ENCODE data around the gene KLF2.

The KLF2 gene

DNA sequence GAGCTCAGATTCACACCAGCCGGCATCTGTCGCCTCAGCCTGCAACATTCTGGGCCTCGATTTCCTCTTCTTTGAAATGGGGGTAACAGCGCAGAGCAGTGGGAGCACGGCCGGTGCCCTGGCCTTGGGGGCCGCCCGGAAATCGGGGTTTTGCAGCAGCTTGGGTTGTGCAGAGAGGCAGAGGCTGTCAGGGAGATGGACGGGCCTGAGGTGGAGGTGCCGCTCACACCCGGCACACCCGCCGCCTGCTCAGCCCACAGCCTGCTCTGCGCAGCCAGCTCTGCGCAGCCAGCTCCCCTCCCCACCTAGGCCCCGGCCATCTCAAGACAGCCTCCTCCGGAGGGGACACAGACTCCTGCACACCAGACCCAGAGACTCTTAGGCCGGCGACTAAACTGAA is 10.6 kb downstream of the KLF2 start:
- DNase-seq (ENCODE audit: low read depth, low spot score): no peak
- H3K4me3 ChIP-seq (ENCODE audit: low read depth, low read length): no peak overlapping the region
- TF ChIP-seq, protein P1, sequence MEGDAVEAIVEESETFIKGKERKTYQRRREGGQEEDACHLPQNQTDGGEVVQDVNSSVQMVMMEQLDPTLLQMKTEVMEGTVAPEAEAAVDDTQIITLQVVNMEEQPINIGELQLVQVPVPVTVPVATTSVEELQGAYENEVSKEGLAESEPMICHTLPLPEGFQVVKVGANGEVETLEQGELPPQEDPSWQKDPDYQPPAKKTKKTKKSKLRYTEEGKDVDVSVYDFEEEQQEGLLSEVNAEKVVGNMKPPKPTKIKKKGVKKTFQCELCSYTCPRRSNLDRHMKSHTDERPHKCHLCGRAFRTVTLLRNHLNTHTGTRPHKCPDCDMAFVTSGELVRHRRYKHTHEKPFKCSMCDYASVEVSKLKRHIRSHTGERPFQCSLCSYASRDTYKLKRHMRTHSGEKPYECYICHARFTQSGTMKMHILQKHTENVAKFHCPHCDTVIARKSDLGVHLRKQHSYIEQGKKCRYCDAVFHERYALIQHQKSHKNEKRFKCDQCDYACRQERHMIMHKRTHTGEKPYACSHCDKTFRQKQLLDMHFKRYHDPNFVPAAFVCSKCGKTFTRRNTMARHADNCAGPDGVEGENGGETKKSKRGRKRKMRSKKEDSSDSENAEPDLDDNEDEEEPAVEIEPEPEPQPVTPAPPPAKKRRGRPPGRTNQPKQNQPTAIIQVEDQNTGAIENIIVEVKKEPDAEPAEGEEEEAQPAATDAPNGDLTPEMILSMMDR (IDR thresholded peaks at IDR 0.05; ENCODE audit: low read depth, low read length): no peak
- in situ Hi-C loops (cut with HindIII; ENCODE audit: low sequenced_read_pairs): no loop called here

DNA sequence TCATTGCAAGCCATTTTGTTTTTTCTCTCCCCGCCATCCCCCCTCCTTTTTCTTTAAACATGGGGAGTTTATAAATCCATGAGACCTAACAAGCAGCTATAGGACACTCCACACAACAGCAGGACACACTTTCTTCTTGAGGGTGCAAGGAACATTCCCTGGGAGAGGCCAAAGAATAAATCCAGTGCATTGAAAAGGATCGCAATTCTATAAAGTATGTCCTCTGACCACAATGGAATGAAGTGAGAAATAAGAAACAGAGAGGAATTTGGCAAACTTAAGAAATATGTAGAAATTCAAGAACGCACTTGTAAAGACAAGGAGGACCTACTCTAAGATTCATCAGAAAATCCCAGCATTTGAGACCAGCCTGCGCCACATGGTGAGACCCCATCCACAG is 11.9 kb downstream of the KLF2 start:
- DNase-seq (ENCODE audit: low read depth, low spot score): peak; percentile 59
- no peak overlapping the region for H3K4me3 ChIP-seq (ENCODE audit: low read depth, low read length)
- in situ Hi-C loops (cut with HindIII; ENCODE audit: low sequenced_read_pairs): no loop called here
- TF ChIP-seq, protein P1 (IDR thresholded peaks at IDR 0.05; ENCODE audit: low read depth, low read length): no peak

DNA sequence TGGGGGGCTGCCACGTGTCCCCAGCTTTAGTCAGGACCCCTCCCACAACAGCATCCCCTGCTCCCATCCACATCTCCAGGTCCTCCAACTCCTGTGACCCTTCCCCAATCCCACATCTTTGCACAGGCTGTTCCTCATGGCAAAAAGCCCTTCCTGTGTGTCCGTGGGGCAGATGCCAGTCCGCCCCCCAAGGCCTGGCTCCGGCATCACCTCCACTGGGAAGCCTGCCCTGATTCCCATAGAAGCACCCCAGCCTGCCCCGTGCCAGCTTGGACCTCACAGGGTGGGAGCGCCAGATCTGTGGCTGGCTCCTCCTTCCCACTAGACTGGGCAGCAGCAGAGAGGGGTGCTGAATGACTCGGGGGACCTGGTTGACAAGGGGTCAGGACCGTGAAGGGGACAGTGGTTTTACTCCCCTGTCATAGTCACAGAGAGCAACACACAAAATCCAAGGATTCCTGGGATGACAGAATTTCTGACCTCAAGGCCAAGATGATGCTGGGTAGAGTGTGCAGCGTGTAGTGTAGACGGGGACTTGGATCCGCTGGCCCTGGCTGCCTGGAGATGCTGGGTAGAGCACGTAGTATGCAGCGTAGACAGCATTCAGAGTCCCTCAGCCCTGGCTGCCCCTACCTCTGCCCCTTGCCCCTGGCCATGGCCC is 13.3 kb downstream of the KLF2 start:
- TF ChIP-seq, protein P1 (IDR thresholded peaks at IDR 0.05; ENCODE audit: low read depth, low read length): no peak
- DNase-seq (ENCODE audit: low read depth, low spot score): no peak
- no peak overlapping the region for H3K4me3 ChIP-seq (ENCODE audit: low read depth, low read length)
- in situ Hi-C loops (cut with HindIII; ENCODE audit: low sequenced_read_pairs): no loop called here

DNA sequence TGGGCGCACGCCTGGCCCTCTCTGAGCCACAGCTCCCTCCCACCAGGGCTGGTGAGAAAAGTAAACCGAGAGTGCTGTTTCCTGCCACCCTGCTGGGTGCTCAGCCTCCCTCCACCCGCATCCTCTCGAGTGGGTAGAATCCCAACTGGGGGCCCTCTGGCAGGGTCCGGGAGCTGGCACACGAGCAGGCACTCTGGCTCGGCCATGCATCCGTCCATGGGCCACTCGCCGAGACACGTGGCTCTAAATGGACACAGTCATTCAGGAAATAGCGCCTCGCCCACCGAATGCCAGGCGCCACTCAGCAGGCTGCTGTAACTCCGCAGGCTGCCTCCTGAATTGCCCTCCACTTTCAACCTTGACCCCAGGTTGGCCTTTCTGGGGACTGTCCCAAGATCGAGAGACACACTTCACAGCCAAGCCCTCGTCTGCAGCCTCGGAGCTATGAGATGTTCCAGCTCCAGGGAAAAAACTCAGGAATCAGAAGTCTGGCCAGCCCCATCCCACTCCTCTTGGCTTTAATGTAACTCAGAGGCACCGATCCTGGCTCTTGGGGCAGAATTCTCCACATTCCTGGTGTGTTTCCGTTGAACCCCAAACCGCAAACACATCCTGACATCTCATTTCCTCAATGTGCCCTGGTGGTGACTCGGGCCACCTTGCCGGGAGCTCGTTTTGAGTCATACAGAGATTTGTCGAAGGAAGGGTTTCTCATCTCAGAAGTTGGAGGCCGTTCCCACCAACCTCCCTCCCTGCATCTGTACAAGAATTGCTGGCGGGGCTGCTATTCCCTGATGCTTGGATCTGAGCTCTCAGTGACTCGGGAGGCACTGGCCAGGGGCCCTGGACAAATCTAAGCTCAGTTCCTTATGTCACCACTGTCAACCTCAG is 14.1 kb downstream of the KLF2 start:
- TF ChIP-seq, protein P1 (IDR thresholded peaks at IDR 0.05; ENCODE audit: low read depth, low read length): no peak
- in situ Hi-C loops (cut with HindIII; ENCODE audit: low sequenced_read_pairs): no loop called here
- no peak overlapping the region for H3K4me3 ChIP-seq (ENCODE audit: low read depth, low read length)
- DNase-seq (ENCODE audit: low read depth, low spot score): peak; percentile 94

- in situ Hi-C loops (cut with HindIII; ENCODE audit: low sequenced_read_pairs): no loop called here
- TF ChIP-seq, protein P1 (IDR thresholded peaks at IDR 0.05; ENCODE audit: low read depth, low read length): no peak
- no peak overlapping the region for H3K4me3 ChIP-seq (ENCODE audit: low read depth, low read length)
- no peak for DNase-seq (ENCODE audit: low read depth, low spot score)
Measured at GRCh38 chr19:16339361-16339725, 14.7 kb downstream of the KLF2 start.

DNA sequence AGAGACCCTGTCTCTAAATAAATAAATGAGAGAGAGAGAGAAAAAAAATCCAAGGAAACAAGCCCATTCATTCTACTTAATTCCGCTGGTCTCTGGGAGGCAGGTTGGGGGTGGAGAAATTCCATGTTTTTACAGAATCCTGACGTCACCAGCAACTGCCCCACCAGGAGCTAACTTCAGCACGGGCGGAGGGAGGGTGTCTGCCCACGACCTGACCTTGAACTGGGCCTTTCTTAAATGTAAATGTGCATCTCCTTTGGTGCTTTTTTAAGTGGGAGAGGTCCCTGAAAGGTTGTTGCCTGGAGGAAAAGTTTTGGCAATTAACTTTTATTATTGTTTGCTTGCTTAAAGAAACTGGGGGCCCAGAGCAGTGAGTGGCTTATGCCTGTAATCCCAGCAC is 15.5 kb downstream of the KLF2 start:
- peak; percentile 66 for DNase-seq (ENCODE audit: low read depth, low spot score)
- no peak overlapping the region for H3K4me3 ChIP-seq (ENCODE audit: low read depth, low read length)
- TF ChIP-seq, protein P1 (IDR thresholded peaks at IDR 0.05; ENCODE audit: low read depth, low read length): no peak
- in situ Hi-C loops (cut with HindIII; ENCODE audit: low sequenced_read_pairs): no loop called here

All from astrocyte of the spinal cord (primary cell).